SK-N-SH treated with all-trans-retinoic acid at 6 μM for 48 hours (cell line): ENCODE data around the gene SERP2.
A peak's percentile ranks its signal among the peaks of the same experiment; 100 is the strongest.

Source experiments
- ATAC-seq: fragments of 200-7000 bp; cut with Tn5 transposase; 3 replicates; pipeline ENCODE4 v1.9.1; 2020; ENCODE audit warnings: mild to moderate bottlenecking, moderate library complexity
- ARNTL ChIP-seq: fragments of 450-650 bp; formaldehyde crosslinking; IDR thresholded peaks from 2 replicates; pipeline ENCODE4 v1.5.0; 2020; ENCODE audit warnings: low read depth, mild to moderate bottlenecking, moderate library complexity, borderline replicate concordance
- BACH2 ChIP-seq: fragments of 250-450 bp; sonication (Bioruptor Pico); IDR thresholded peaks from 2 replicates; pipeline ENCODE4 v1.9.0; 2021; ENCODE audit warnings: mild to moderate bottlenecking, borderline replicate concordance
- CSDC2 ChIP-seq: fragments of 250-450 bp; sonication (Bioruptor Pico); IDR thresholded peaks from 2 replicates; pipeline ENCODE4 v1.5.0; 2020; ENCODE audit warnings: mild to moderate bottlenecking, moderate library complexity
- ESRRG ChIP-seq: fragments of 250-450 bp; sonication (Bioruptor Pico); IDR thresholded peaks from 2 replicates; pipeline ENCODE4 v1.6.1; 2021; ENCODE audit warnings: mild to moderate bottlenecking
- ISL1 ChIP-seq: fragments of 250-450 bp; sonication (Bioruptor Pico); IDR thresholded peaks from 2 replicates; pipeline ENCODE4 v2.1.2; 2022; ENCODE audit warnings: mild to moderate bottlenecking, moderate library complexity
- OSR1 ChIP-seq: fragments of 250-450 bp; sonication (Bioruptor Pico); IDR thresholded peaks from 2 replicates; pipeline ENCODE4 v1.8.0; 2022; ENCODE audit warnings: moderate library complexity, mild to moderate bottlenecking, inconsistent platforms
- PPARA ChIP-seq: fragments of 250-450 bp; sonication (Bioruptor Pico); IDR thresholded peaks from 2 replicates; pipeline ENCODE4 v1.5.0; 2020; ENCODE audit warnings: mild to moderate bottlenecking, borderline replicate concordance
- RARB ChIP-seq: fragments of 250-450 bp; sonication (Bioruptor Pico); IDR thresholded peaks from 2 replicates; pipeline ENCODE4 v1.8.0; 2021; ENCODE audit warnings: mild to moderate bottlenecking, moderate library complexity
- SNAI2 ChIP-seq: fragments of 250-450 bp; sonication (Bioruptor Pico); IDR thresholded peaks from 2 replicates; pipeline ENCODE4 v1.5.0; 2020; ENCODE audit warnings: mild to moderate bottlenecking, moderate library complexity
- TCF4 ChIP-seq: fragments of 250-450 bp; sonication (Bioruptor Pico); IDR thresholded peaks from 2 replicates; pipeline ENCODE4 v1.8.0; 2021; ENCODE audit warnings: mild to moderate bottlenecking, moderate library complexity, borderline replicate concordance
- TOX ChIP-seq: fragments of 250-450 bp; sonication (Bioruptor Pico); IDR thresholded peaks from 2 replicates; pipeline ENCODE4 v1.8.0; 2021; ENCODE audit warnings: mild to moderate bottlenecking, moderate library complexity, borderline replicate concordance
- ZC3H10 ChIP-seq: fragments of 250-450 bp; sonication (Bioruptor Pico); IDR thresholded peaks from 2 replicates; pipeline ENCODE4 v1.5.1; 2021; ENCODE audit warnings: mild to moderate bottlenecking, moderate library complexity
- ZFP3 ChIP-seq: fragments of 250-450 bp; sonication (Bioruptor Pico); IDR thresholded peaks from 2 replicates; pipeline ENCODE4 v1.5.0; 2020; ENCODE audit warnings: mild to moderate bottlenecking, moderate library complexity
- ZFP30 ChIP-seq: fragments of 450-650 bp; formaldehyde crosslinking; IDR thresholded peaks from 2 replicates; pipeline ENCODE4 v1.5.0; 2022; ENCODE audit warnings: mild to moderate bottlenecking, moderate library complexity
- ZNF565 ChIP-seq: fragments of 450-650 bp; formaldehyde crosslinking; conservative IDR thresholded peaks from 2 replicates; pipeline ENCODE4 v1.5.0; 2020; ENCODE audit warnings: low read depth, mild to moderate bottlenecking, moderate library complexity
- ZNF70 ChIP-seq: fragments of 450-650 bp; formaldehyde crosslinking; IDR thresholded peaks from 2 replicates; pipeline ENCODE4 v1.5.0; 2020; ENCODE audit warnings: mild to moderate bottlenecking, moderate library complexity
- ZNF8 ChIP-seq: fragments of 450-650 bp; formaldehyde crosslinking; IDR thresholded peaks from 2 replicates; pipeline ENCODE4 v1.5.0; 2020; ENCODE audit warnings: mild to moderate bottlenecking, moderate library complexity
- TF ChIP-seq, protein P1 (sequence below): fragments of 250-450 bp; sonication (Bioruptor Pico); IDR thresholded peaks from 2 replicates; pipeline ENCODE4 v1.8.0; 2021; ENCODE audit warnings: low read depth, mild to moderate bottlenecking, moderate library complexity, borderline replicate concordance
- TF ChIP-seq, protein P2 (sequence below): fragments of 250-450 bp; sonication (Bioruptor Pico); IDR thresholded peaks from 2 replicates; pipeline ENCODE4 v1.5.1; 2021; ENCODE audit warnings: mild to moderate bottlenecking, moderate library complexity
- TF ChIP-seq, protein P3 (sequence below): fragments of 250-450 bp; sonication (Bioruptor Pico); IDR thresholded peaks from 2 replicates; pipeline ENCODE4 v1.5.0; 2020; ENCODE audit warnings: mild to moderate bottlenecking, moderate library complexity
- TF ChIP-seq, protein P4 (sequence below): fragments of 250-450 bp; sonication (Bioruptor Pico); IDR thresholded peaks from 2 replicates; pipeline ENCODE4 v1.8.0; 2020; ENCODE audit warnings: mild to moderate bottlenecking, moderate library complexity, borderline replicate concordance

The SERP2 gene

DNA sequence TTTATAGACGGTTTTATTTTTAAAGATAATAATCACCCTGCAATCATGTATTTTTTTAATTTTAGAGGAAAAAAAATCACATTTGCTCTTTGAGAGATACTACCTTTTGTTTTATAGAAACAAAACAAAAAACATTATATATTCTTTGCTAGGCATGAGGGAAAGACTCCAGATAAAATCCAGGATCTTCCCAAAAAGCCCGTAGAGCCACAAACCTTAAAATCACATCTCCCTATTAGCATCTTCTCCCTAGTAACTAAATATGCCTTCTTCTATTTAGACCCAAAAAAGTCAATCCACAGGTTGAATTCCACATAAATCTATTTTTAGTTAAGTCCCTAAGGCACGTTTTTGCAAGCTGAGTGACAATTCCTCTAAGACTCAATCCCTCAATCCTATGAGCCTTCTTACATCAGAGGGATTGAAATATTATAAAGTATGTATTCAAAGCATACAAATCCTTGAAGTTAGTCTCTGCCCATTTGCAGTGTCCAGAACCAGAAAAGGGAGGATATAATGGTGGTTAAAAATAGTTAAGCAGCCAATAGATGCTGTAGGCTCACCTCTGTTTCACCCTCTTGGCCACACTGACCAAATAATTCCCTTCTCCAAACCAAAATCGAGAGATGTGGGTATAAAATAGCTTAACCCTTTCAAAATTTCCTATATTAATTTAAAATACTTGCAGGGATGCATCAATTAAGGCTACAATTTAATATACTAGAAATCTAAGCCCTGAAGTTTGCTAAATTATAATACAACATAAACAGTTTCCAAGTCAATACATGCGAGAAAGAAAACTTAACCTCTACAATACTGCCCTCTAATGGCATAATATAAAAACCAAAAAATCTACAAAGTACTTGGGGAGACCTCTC is 64.0 kb downstream of the SERP2 start:
- peak; percentile 16 for ATAC-seq
- TF ChIP-seq, protein P1, sequence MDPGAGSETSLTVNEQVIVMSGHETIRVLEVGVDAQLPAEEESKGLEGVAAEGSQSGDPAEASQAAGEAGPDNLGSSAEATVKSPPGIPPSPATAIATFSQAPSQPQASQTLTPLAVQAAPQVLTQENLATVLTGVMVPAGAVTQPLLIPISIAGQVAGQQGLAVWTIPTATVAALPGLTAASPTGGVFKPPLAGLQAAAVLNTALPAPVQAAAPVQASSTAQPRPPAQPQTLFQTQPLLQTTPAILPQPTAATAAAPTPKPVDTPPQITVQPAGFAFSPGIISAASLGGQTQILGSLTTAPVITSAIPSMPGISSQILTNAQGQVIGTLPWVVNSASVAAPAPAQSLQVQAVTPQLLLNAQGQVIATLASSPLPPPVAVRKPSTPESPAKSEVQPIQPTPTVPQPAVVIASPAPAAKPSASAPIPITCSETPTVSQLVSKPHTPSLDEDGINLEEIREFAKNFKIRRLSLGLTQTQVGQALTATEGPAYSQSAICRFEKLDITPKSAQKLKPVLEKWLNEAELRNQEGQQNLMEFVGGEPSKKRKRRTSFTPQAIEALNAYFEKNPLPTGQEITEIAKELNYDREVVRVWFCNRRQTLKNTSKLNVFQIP (CRISPR knock-in tag): no peak
- no peak for TF ChIP-seq ZNF565 (CRISPR knock-in tag)
- TF ChIP-seq ESRRG (CRISPR knock-in tag): no peak
- no peak for TF ChIP-seq CSDC2 (CRISPR knock-in tag)
- TF ChIP-seq, protein P2, sequence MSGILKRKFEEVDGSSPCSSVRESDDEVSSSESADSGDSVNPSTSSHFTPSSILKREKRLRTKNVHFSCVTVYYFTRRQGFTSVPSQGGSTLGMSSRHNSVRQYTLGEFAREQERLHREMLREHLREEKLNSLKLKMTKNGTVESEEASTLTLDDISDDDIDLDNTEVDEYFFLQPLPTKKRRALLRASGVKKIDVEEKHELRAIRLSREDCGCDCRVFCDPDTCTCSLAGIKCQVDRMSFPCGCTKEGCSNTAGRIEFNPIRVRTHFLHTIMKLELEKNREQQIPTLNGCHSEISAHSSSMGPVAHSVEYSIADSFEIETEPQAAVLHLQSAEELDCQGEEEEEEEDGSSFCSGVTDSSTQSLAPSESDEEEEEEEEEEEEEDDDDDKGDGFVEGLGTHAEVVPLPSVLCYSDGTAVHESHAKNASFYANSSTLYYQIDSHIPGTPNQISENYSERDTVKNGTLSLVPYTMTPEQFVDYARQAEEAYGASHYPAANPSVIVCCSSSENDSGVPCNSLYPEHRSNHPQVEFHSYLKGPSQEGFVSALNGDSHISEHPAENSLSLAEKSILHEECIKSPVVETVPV: no peak
- no peak for TF ChIP-seq ZNF8
- no peak for TF ChIP-seq SNAI2
- TF ChIP-seq ZFP30 (CRISPR knock-in tag): no peak
- TF ChIP-seq TCF4 (CRISPR knock-in tag): no peak
- no peak for TF ChIP-seq ZC3H10
- no peak for TF ChIP-seq RARB (CRISPR knock-in tag)
- no peak for TF ChIP-seq ZFP3 (CRISPR knock-in tag)
- TF ChIP-seq ISL1: no peak
- TF ChIP-seq PPARA (CRISPR knock-in tag): no peak
- TF ChIP-seq, protein P3, sequence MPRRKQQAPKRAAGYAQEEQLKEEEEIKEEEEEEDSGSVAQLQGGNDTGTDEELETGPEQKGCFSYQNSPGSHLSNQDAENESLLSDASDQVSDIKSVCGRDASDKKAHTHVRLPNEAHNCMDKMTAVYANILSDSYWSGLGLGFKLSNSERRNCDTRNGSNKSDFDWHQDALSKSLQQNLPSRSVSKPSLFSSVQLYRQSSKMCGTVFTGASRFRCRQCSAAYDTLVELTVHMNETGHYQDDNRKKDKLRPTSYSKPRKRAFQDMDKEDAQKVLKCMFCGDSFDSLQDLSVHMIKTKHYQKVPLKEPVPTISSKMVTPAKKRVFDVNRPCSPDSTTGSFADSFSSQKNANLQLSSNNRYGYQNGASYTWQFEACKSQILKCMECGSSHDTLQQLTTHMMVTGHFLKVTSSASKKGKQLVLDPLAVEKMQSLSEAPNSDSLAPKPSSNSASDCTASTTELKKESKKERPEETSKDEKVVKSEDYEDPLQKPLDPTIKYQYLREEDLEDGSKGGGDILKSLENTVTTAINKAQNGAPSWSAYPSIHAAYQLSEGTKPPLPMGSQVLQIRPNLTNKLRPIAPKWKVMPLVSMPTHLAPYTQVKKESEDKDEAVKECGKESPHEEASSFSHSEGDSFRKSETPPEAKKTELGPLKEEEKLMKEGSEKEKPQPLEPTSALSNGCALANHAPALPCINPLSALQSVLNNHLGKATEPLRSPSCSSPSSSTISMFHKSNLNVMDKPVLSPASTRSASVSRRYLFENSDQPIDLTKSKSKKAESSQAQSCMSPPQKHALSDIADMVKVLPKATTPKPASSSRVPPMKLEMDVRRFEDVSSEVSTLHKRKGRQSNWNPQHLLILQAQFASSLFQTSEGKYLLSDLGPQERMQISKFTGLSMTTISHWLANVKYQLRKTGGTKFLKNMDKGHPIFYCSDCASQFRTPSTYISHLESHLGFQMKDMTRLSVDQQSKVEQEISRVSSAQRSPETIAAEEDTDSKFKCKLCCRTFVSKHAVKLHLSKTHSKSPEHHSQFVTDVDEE (CRISPR knock-in tag): no peak
- no peak for TF ChIP-seq TOX (CRISPR knock-in tag)
- TF ChIP-seq OSR1 (CRISPR knock-in tag): no peak
- no peak for TF ChIP-seq ZNF70 (CRISPR knock-in tag)
- TF ChIP-seq, protein P4, sequence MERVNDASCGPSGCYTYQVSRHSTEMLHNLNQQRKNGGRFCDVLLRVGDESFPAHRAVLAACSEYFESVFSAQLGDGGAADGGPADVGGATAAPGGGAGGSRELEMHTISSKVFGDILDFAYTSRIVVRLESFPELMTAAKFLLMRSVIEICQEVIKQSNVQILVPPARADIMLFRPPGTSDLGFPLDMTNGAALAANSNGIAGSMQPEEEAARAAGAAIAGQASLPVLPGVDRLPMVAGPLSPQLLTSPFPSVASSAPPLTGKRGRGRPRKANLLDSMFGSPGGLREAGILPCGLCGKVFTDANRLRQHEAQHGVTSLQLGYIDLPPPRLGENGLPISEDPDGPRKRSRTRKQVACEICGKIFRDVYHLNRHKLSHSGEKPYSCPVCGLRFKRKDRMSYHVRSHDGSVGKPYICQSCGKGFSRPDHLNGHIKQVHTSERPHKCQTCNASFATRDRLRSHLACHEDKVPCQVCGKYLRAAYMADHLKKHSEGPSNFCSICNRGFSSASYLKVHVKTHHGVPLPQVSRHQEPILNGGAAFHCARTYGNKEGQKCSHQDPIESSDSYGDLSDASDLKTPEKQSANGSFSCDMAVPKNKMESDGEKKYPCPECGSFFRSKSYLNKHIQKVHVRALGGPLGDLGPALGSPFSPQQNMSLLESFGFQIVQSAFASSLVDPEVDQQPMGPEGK: no peak

DNA sequence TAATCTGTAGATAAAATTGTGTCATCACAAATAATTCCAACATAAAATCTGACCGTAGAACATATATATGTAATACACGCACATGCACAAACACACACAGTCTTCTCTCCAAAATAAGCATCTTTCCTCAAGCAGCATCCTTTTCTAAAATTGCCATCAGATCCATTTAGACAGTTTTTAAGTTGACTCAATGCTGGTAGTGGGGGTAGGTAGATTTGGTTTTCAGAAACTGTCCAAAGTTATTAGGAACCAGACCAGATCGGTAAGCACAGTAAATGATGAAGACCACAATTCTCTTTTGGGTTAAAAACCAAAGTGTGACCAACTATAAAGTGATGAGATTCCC is 64.6 kb downstream of the SERP2 start:
- no peak for ATAC-seq
- TF ChIP-seq ZC3H10 (no peak), BACH2 (CRISPR knock-in tag) (no peak), ARNTL (no peak), ZFP3 (CRISPR knock-in tag) (no peak), PPARA (CRISPR knock-in tag) (no peak), RARB (CRISPR knock-in tag) (no peak)
- TF ChIP-seq, all 23 proteins: peak for 0

DNA sequence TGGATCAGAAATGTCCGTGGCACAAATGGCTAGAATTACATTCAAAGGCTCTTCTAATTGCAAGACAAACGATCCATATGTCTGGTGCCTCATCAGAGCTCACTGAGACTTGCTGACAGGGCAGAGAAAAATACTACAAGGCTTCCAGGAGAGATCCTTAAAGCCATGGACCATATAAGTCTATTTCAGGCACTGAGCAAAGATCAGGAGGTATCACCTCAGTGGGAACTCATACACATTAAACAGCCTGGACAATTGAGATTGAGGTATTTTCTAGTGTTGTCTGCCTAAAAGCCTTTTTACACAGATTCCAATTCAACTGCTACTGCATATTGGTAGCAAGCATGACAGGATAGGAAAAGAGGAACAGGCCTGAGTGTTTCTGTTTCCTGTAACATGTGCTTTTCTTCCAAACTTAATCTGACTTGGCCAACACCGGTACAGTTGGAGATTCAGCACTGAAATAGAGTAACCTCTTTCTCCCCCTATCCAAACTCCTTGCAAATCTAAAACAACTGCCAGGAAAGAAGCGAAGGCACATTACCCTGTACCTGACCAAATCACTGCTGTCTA is 65.9 kb downstream of the SERP2 start:
- no peak for ATAC-seq
- TF ChIP-seq, protein P3 (CRISPR knock-in tag): no peak
- TF ChIP-seq SNAI2: no peak
- no peak for TF ChIP-seq OSR1 (CRISPR knock-in tag)
- TF ChIP-seq ESRRG (CRISPR knock-in tag): no peak
- no peak for TF ChIP-seq ZC3H10
- no peak for TF ChIP-seq ZNF8
- TF ChIP-seq ZNF565 (CRISPR knock-in tag): no peak
- TF ChIP-seq, protein P1 (CRISPR knock-in tag): no peak
- no peak for TF ChIP-seq ZFP3 (CRISPR knock-in tag)
- TF ChIP-seq BACH2 (CRISPR knock-in tag): no peak
- TF ChIP-seq, protein P2: no peak
- no peak for TF ChIP-seq ZNF70 (CRISPR knock-in tag)
- no peak for TF ChIP-seq ARNTL
- no peak for TF ChIP-seq TOX (CRISPR knock-in tag)
